K562 (cell line): ENCODE measurements around the gene CEL. TPM values are rescaled to one million over a fixed set of nuclear protein-coding genes. Genes with fewer than 3 reads are reported as not detected.
A peak's percentile ranks its signal among the peaks of the same experiment; 100 is the strongest.

Source experiments
- ETV1 ChIP-seq: fragments of 450-650 bp; conservative IDR thresholded peaks from 2 replicates; pipeline ENCODE4 v1.6.1; 2016; ENCODE audit warnings: missing genetic modification characterization, control low read depth, low read depth, missing compliant biosample characterization
- SMARCA4 ChIP-seq: fragments of 450-650 bp; IDR thresholded peaks from 2 replicates; pipeline ENCODE4 v1.6.1; 2016
- ZBTB9 ChIP-seq: fragments of 450-650 bp; formaldehyde crosslinking; IDR thresholded peaks from 2 replicates; pipeline ENCODE4 v1.4.0; 2020; ENCODE audit warnings: mild to moderate bottlenecking, moderate library complexity
- ZFP30 ChIP-seq: fragments of 250-450 bp; sonication (Bioruptor Pico); IDR thresholded peaks from 2 replicates; pipeline ENCODE4 v1.8.0; 2022; ENCODE audit warnings: moderate library complexity, mild to moderate bottlenecking, inconsistent platforms, borderline replicate concordance
- polyA plus RNA-seq, 8 experiments: library from polyadenylated mRNA; depleted of rRNA in 4 of 8; stranded (reverse) in 5 of 8; unstranded in 3 of 8; fragments of >200 nt; fragmentation: Nextera tagmentation in 2 of 8; fragmentation: Illumina TruSeq in 1 of 8; extraction: Ambion mirVana in 2 of 8; extraction: Trizol in 1 of 8; gene quantifications; 2 replicates each; pipeline versions ENCODE4 v1.2.1 to v1.2.3, GENCODE V29; 2011 to 2014; ENCODE audit warnings: inconsistent platforms in 1 of 8, missing spikeins in 1 of 8
- total RNA-seq, 7 experiments: library from RNA; depleted of rRNA in 6 of 7; stranded (reverse); fragments of >200 nt in 6 of 7; fragmentation: Illumina TruSeq in 2 of 7; extraction: Trizol in 2 of 7; gene quantifications; 2 replicates each; pipeline versions ENCODE4 v1.2.1 to v1.2.3, GENCODE V29; 2011 to 2021; ENCODE audit warnings: low replicate concordance in 1 of 7
- TF ChIP-seq, protein P1 (sequence below): fragments of 450-650 bp; IDR thresholded peaks from 2 replicates; pipeline ENCODE4 v1.6.1; 2017; ENCODE audit warnings: antibody characterized with exemption, mild to moderate bottlenecking
- TF ChIP-seq, protein P2 (sequence below), 2 experiments: fragments of 450-650 bp in 1 of 2; sonication (generic) in 1 of 2; formaldehyde crosslinking in 1 of 2; IDR thresholded peaks in 1 of 2; conservative IDR thresholded peaks in 1 of 2; 2 replicates each; pipeline versions ENCODE4 v1.6.1 to v1.8.1; 2016 to 2023; ENCODE audit warnings: mild to moderate bottlenecking in 2 of 2, moderate library complexity in 2 of 2, inconsistent platforms in 1 of 2, missing genetic modification reagents in 1 of 2
- TF ChIP-seq, protein P3 (sequence below): fragments of 450-650 bp; IDR thresholded peaks from 2 replicates; pipeline ENCODE4 v1.6.1; 2016; ENCODE audit warnings: low read depth, mild to moderate bottlenecking, moderate library complexity
- TF ChIP-seq, protein P4 (sequence below), 2 experiments: fragments of 450-650 bp in 1 of 2; sonication (generic) in 1 of 2; formaldehyde crosslinking in 1 of 2; IDR thresholded peaks; 2 replicates each; pipeline versions ENCODE4 v1.7.1 to v1.9.0; 2016 to 2022; ENCODE audit warnings: inconsistent platforms in 1 of 2, mild to moderate bottlenecking in 1 of 2, missing genetic modification reagents in 1 of 2

CEL gene
- total and polyA plus RNA-seq, 9 of the 15 experiments (the other 6 are each of a cell fraction or from before 2014, with no cell fraction given) = 0.09 to 3.0 (median 0.51) TPM; not detected in 2

- TF ChIP-seq, protein P1, sequence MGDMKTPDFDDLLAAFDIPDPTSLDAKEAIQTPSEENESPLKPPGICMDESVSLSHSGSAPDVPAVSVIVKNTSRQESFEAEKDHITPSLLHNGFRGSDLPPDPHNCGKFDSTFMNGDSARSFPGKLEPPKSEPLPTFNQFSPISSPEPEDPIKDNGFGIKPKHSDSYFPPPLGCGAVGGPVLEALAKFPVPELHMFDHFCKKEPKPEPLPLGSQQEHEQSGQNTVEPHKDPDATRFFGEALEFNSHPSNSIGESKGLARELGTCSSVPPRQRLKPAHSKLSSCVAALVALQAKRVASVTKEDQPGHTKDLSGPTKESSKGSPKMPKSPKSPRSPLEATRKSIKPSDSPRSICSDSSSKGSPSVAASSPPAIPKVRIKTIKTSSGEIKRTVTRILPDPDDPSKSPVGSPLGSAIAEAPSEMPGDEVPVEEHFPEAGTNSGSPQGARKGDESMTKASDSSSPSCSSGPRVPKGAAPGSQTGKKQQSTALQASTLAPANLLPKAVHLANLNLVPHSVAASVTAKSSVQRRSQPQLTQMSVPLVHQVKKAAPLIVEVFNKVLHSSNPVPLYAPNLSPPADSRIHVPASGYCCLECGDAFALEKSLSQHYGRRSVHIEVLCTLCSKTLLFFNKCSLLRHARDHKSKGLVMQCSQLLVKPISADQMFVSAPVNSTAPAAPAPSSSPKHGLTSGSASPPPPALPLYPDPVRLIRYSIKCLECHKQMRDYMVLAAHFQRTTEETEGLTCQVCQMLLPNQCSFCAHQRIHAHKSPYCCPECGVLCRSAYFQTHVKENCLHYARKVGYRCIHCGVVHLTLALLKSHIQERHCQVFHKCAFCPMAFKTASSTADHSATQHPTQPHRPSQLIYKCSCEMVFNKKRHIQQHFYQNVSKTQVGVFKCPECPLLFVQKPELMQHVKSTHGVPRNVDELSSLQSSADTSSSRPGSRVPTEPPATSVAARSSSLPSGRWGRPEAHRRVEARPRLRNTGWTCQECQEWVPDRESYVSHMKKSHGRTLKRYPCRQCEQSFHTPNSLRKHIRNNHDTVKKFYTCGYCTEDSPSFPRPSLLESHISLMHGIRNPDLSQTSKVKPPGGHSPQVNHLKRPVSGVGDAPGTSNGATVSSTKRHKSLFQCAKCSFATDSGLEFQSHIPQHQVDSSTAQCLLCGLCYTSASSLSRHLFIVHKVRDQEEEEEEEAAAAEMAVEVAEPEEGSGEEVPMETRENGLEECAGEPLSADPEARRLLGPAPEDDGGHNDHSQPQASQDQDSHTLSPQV = peak; percentile 51; the same call in 1 of the 2 replicates
- TF ChIP-seq, protein P2, sequence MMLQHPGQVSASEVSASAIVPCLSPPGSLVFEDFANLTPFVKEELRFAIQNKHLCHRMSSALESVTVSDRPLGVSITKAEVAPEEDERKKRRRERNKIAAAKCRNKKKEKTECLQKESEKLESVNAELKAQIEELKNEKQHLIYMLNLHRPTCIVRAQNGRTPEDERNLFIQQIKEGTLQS (IDR thresholded peaks at IDR 0.05) = no peak
- TF ChIP-seq, protein P2 (CRISPR knock-in tag; conservative IDR thresholded peaks at IDR 0.05) = 0 out of 2 replicates have a peak, but pooled peaks have one; percentile 32
- TF ChIP-seq, protein P3, sequence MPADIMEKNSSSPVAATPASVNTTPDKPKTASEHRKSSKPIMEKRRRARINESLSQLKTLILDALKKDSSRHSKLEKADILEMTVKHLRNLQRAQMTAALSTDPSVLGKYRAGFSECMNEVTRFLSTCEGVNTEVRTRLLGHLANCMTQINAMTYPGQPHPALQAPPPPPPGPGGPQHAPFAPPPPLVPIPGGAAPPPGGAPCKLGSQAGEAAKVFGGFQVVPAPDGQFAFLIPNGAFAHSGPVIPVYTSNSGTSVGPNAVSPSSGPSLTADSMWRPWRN = no peak
- TF ChIP-seq ZFP30 (CRISPR knock-in tag) = no peak
- no peak for TF ChIP-seq SMARCA4
- TF ChIP-seq ZBTB9 (CRISPR knock-in tag) = no peak
- TF ChIP-seq ETV1 (tag) = peak; percentile 74
- TF ChIP-seq, protein P4, sequence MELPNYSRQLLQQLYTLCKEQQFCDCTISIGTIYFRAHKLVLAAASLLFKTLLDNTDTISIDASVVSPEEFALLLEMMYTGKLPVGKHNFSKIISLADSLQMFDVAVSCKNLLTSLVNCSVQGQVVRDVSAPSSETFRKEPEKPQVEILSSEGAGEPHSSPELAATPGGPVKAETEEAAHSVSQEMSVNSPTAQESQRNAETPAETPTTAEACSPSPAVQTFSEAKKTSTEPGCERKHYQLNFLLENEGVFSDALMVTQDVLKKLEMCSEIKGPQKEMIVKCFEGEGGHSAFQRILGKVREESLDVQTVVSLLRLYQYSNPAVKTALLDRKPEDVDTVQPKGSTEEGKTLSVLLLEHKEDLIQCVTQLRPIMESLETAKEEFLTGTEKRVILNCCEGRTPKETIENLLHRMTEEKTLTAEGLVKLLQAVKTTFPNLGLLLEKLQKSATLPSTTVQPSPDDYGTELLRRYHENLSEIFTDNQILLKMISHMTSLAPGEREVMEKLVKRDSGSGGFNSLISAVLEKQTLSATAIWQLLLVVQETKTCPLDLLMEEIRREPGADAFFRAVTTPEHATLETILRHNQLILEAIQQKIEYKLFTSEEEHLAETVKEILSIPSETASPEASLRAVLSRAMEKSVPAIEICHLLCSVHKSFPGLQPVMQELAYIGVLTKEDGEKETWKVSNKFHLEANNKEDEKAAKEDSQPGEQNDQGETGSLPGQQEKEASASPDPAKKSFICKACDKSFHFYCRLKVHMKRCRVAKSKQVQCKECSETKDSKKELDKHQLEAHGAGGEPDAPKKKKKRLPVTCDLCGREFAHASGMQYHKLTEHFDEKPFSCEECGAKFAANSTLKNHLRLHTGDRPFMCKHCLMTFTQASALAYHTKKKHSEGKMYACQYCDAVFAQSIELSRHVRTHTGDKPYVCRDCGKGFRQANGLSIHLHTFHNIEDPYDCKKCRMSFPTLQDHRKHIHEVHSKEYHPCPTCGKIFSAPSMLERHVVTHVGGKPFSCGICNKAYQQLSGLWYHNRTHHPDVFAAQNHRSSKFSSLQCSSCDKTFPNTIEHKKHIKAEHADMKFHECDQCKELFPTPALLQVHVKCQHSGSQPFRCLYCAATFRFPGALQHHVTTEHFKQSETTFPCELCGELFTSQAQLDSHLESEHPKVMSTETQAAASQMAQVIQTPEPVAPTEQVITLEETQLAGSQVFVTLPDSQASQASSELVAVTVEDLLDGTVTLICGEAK (IDR thresholded peaks at IDR 0.05) = no peak
- TF ChIP-seq, protein P4 (CRISPR knock-in tag; IDR thresholded peaks at IDR 0.05) = no peak
Measured at GRCh38 chr9:133027134-133027533, 34.6 kb upstream of the CEL start (continued).
